Choroid plexus epithelial cell (primary cell): ENCODE measurements around the gene AHNAK.

Source experiments
- DNase-seq: peaks from one replicate; pipeline ENCODE4 v3.0.0-alpha.2; 2010; ENCODE audit warnings: low read depth
- H3K4me3 ChIP-seq: 2 replicates; pipeline ENCODE4 v1.5.1; 2011; ENCODE audit warnings: low read depth, mild to moderate bottlenecking, control low read depth, low read length, moderate library complexity
- CTCF ChIP-seq: conservative IDR thresholded peaks from 2 replicates; pipeline ENCODE4 v1.5.1; 2011; ENCODE audit warnings: low read depth, mild to moderate bottlenecking, control low read depth, inconsistent platforms, low read length, moderate library complexity

Gene AHNAK

GRCh38 chr11:62472063-62472884 is 74.3 kb downstream of the AHNAK start:
- no peak overlapping the region for H3K4me3 ChIP-seq
- TF ChIP-seq CTCF, result no peak
- DNase-seq, result no peak

GRCh38 chr11:62471603-62472002 is 75.0 kb downstream of the AHNAK start:
- no peak for DNase-seq
- no peak for TF ChIP-seq CTCF
- H3K4me3 ChIP-seq, result no peak overlapping the region

GRCh38 chr11:62468577-62468976 is 78.0 kb downstream of the AHNAK start:
- DNase-seq, result no peak
- no peak overlapping the region for H3K4me3 ChIP-seq
- no peak for TF ChIP-seq CTCF

GRCh38 chr11:62466444-62466843 is 80.2 kb downstream of the AHNAK start:
- DNase-seq, result no peak

GRCh38 chr11:62464655-62465054 is 82.0 kb downstream of the AHNAK start:
- no peak for TF ChIP-seq CTCF
- no peak overlapping the region for H3K4me3 ChIP-seq
- DNase-seq, result no peak

More at GRCh38 chr11:62466444-62466843, 80.2 kb downstream of the AHNAK start:
- no peak for TF ChIP-seq CTCF
- no peak overlapping the region for H3K4me3 ChIP-seq

- TF ChIP-seq CTCF, result no peak
- H3K4me3 ChIP-seq, result no peak overlapping the region
- DNase-seq, result no peak
These were observed 83.5 kb downstream of the AHNAK start for GRCh38 chr11:62463121-62463542.

- no peak for DNase-seq
- no peak overlapping the region for H3K4me3 ChIP-seq
- no peak for TF ChIP-seq CTCF
These were observed 84.1 kb downstream of the AHNAK start for GRCh38 chr11:62462508-62462892.
